HEK293T (cell line): Measurements from ENCODE around the gene PLK4.

Experiments used
- FOXK2 ChIP-seq: fragments of 450-650 bp; IDR thresholded peaks from 2 replicates; pipeline ENCODE4 v1.6.1; 2016; ENCODE audit warnings: mild to moderate bottlenecking
- SP1 ChIP-seq: fragments of 450-650 bp; IDR thresholded peaks from 2 replicates; pipeline ENCODE4 v1.6.1; 2017
- TARDBP ChIP-seq: fragments of 450-650 bp; IDR thresholded peaks from 2 replicates; pipeline ENCODE4 v1.6.1; 2016
- TF ChIP-seq, protein P1 (sequence below): fragments of 450-650 bp; IDR thresholded peaks from 2 replicates; pipeline ENCODE4 v1.6.1; 2016

GRCh38 chr4:127843704-127844600 lies 36.7 kb upstream of the PLK4 start:
- TF ChIP-seq FOXK2 (no peak), TARDBP (no peak), SP1 (no peak)
- TF ChIP-seq, protein P1, sequence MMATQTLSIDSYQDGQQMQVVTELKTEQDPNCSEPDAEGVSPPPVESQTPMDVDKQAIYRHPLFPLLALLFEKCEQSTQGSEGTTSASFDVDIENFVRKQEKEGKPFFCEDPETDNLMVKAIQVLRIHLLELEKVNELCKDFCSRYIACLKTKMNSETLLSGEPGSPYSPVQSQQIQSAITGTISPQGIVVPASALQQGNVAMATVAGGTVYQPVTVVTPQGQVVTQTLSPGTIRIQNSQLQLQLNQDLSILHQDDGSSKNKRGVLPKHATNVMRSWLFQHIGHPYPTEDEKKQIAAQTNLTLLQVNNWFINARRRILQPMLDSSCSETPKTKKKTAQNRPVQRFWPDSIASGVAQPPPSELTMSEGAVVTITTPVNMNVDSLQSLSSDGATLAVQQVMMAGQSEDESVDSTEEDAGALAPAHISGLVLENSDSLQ, result no peak
